ENCODE measurements around the gene MBTPS1.
A peak's percentile ranks its signal among the peaks of the same experiment; 100 is the strongest.

MBTPS1 gene

DNA sequence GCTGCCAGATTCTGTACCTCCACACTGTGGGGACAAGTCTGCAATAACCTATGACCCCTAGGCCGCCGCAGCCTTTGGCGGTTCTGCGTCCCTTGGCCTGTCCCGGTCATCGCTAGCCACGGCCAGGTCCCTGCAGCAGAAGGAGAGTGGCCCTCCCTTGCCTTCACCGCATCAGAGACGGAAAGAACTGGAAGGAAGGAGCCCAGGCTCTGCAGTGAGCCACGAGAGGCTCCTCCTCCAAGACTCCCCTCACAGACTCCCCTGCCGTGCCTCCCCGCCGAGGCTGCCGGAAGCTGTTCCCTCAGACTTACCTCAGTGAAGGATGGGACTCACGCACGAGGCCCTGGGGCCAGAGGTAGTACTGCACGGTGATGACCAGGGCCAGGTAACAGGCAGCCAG lies 85.2 kb downstream of the MBTPS1 start:
- no peak for DNase-seq

DNA sequence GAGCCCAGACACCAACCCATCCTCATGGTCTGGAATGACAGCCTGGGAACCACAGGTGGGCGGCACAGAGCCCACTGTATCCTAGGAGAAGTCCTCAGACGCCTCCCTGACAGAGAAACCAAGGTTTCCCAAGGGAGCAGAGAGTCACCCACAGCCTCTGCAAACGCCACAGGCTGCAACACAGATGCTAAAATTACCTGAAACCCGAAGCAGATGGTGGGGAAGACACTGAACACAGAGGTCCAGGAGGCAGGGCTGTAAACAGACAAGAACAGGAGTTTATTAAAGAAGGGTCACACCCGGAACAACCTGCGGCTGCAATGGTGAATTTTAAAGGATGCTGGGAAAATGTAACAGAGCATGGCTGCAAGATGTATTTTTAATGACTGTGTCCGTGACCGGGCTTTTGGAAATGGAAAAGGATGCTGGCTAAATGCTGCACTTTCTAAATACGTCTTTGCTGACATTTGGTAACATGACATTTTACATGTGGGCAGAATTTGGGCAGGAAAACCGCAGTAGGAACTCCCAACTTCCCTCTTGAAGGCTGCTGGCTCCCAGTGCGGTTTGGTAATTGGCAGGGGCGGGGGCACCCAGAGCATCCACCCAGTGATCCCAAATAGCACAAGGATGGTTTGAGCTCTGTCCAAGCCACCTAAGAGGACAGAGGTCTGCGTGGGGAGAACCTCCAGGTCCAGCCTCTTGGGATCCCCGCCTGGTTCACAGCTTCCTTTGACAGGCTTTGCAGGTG lies 87.3 kb downstream of the MBTPS1 start:
- DNase-seq: no peak

- no peak for DNase-seq
Observed at GRCh38 chr16:84027625-84028024, 89.1 kb downstream of the MBTPS1 start.

DNA sequence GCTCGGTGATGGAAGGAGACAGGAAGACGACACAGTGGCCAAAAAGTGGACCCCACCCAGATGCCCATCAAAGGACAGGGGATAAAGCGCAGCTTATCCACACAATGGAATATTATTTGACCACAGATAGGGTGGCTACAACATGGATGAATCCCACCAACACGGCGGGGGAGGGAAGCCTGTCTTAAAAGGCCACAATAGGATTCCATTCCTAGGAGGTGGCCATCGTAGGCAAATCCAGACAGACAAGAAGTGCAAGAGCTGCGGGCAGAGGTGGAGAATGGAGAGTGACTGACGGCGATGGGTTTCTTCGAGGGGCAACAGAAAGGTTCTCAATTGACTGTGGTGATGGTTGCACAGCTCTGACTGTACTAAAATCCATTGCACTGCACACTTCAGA lies 90.1 kb downstream of the MBTPS1 start:
- DNase-seq: no peak

DNA sequence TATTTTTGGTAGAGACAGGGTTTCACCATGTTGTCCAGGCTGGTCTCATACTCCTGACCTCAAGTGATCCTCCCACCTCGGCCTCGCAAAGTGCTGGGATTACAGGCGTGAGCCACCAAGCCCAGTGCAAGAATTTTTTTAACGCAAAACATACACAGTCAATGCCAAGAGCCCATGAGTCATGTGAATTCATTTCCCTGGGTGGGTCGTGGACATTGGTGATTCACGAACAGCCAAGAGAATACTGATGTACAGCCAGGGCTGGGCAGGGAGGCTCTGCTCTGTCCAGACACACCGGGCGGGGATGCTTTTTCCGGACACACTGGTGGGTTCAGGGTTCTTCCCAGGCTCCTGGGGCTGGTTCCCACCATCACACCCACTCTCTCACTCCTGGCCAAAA lies 91.9 kb downstream of the MBTPS1 start:
- DNase-seq: no peak

DNA sequence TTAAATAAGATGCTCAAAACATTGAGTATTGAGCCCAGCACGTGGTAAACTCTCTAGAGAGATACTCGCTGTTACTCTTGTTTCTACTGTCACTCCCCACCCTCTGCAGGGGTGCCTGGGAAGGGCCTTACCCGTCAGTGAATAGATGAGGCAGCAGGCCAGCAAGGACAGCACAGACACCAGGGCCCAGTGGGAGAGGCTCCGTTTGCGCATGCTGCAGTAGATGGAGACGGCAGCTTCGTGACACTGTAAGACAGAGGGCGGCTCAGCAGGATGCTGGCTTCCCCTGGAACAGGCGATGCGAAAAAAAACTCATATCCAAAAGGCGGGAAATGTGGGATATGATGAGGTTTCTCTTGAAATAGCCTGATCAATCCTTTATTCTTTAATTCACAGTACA lies 94.1 kb downstream of the MBTPS1 start:
- DNase-seq: no peak

GRCh38 chr16:84021488-84021887 lies 95.3 kb downstream of the MBTPS1 start:
- no peak for DNase-seq

GRCh38 chr16:84020353-84020752 lies 96.4 kb downstream of the MBTPS1 start:
- no peak for DNase-seq

DNA sequence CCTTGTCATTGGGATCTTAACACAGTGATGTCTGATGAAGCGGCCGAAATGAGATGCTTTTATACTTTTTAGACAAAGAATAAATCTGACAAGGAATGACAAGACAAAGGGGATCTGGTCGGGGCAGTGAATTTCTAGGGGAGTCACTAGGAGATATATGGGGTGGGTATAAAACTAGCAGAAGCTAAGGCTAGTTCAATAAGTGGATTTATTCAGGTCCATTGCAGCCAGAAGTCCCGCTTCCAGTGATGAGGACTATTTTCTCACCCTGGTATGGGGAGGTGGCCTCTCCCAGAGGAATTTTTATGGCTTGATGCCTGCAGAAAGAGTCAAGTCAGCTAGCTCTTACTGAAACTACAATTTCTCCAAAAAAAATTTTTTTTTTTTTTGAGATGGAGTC lies 98.0 kb downstream of the MBTPS1 start:
- no peak for DNase-seq

GRCh38 chr16:84016477-84016876 lies 100.3 kb downstream of the MBTPS1 start:
- DNase-seq: no peak

DNA sequence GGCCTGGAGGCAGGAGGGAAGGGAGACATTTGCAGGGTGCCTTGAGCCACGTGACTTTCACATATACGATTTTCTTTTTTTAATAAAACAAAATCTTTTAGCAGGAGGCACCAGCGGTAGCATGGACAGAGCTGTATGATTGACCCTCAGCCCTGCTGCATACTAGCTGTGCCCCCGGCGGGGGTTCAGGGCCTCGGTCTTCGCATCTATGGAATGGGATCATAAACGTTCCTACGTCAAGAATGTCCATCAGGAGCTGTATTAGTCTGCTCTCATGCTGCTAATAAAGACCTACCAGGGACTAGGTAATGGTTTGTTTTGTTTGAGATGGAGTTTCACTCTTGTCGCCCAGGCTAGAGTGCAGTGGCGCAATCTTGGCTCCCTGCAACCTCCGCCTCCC lies 101.3 kb downstream of the MBTPS1 start:
- DNase-seq: no peak

- no peak for DNase-seq
Observed at GRCh38 chr16:84014570-84015327, 102.0 kb downstream of the MBTPS1 start.

DNA sequence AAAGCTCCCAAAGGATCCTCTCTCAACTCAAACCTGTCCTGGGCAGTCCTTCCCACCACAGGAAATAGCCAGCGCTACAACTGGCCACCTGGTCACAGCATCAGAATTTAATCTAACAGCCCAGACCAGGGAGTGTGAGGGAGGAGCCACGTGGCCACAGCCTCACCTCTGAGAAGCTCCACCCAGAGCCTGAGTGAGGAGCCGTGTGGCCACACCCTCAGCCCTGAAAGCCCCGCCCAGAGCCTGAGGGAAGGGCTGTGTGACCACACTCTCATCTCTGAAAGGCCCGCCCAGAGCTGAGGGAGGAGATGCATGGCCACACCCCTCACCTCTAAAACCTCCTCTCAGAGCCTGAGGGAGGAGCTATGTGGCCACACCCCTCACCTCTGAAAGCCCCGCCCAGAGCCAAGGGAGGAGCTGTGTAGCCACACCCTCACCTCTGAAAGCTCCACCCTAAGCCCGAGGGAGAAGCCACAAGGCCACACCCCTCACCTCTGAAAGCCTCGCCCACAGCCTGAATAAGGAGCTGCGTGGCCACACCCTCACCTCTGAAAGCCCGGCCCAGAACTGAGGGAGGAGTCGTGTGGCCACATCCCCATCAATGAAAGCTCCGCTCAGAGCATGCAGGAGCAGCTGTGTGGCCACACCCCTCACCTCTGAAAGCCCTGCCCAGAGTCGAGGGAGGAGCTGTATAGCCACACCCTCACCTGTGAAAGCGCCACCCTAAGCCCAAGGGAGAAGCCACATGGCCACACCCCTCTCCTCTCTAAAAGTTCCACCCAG lies 102.8 kb downstream of the MBTPS1 start:
- DNase-seq: peak; percentile 33

GRCh38 chr16:84009282-84009681 lies 107.5 kb downstream of the MBTPS1 start:
- no peak for DNase-seq

GRCh38 chr16:84007965-84008364 lies 108.8 kb downstream of the MBTPS1 start:
- no peak for DNase-seq

- no peak for DNase-seq
Observed at GRCh38 chr16:84007520-84007919, 109.2 kb downstream of the MBTPS1 start.

DNA sequence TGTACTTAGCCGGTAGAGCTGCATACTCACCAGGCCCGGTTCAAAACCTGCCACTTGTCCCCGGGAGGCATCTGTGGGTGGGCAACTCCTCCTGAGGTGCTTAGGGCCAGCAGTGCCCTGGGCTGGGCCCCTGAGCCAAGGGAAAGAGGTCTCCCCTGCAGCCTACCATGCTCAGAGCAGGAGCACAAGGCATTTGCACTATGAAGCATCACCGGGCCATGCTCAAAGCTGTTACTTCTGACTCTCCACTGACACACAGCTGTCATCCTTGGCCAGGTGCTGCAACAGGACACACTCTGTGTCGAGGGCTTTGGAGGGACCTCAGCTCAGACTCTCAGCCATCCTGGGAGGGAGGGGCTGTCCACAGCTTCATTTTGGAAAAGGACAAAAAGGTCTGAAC lies 111.4 kb downstream of the MBTPS1 start:
- DNase-seq: no peak

DNA sequence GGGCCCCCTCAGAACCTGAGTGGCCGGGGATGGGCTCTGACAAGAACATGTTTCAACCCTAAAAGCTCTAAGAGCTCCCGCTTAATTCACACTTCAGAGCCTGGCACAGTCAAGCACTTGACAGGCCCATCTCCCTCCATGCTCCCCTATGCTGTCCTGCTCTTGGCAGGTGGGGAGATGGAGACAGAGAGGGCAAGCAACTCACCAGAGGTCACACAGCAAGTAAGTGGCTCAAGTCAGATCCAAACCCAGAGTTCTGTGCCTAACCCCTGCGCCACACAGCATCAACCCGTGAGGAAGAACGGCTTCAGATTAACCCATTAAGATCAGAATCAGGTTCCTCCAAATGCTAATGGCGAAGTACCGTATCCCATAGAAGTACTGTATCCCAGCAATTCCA lies 112.3 kb downstream of the MBTPS1 start:
- no peak for DNase-seq

Measured in CD4-positive, alpha-beta T cell treated with Interleukin-6 for 4 hours (primary cell).